CD4-positive, alpha-beta T cell treated with Interleukin-2 at 100 ng/mL for 4 hours (primary cell): Measurements from ENCODE around the gene CCDC186.
A peak's percentile ranks its signal among the peaks of the same experiment; 100 is the strongest.
"Not testable (repeated sequence)": the region's sequence is repeated elsewhere in the genome, so short reads cannot be mapped to it uniquely, and the experiment has no call there.

Experiments
- DNase-seq: peaks from one replicate; pipeline ENCODE4 v3.0.0-alpha.2; 2020; ENCODE audit warnings: low spot score

CCDC186 gene

DNA sequence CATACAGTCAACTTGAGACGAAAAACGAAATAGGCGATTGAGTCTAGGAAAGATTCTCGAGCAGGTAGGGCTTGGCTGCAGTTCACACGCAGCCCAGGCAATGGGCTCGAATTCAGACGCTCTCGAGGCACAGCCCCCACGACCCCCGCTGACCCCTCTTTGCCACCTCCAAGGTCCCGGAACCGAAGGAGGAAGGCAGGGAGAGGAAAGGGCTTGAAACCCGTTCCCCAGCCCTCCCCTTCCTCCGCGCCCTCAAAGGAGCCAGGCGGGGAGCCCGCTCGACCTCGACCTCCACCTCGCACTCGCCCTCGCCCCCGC, 441 bp downstream of the CCDC186 start:
- DNase-seq = no peak

DNA sequence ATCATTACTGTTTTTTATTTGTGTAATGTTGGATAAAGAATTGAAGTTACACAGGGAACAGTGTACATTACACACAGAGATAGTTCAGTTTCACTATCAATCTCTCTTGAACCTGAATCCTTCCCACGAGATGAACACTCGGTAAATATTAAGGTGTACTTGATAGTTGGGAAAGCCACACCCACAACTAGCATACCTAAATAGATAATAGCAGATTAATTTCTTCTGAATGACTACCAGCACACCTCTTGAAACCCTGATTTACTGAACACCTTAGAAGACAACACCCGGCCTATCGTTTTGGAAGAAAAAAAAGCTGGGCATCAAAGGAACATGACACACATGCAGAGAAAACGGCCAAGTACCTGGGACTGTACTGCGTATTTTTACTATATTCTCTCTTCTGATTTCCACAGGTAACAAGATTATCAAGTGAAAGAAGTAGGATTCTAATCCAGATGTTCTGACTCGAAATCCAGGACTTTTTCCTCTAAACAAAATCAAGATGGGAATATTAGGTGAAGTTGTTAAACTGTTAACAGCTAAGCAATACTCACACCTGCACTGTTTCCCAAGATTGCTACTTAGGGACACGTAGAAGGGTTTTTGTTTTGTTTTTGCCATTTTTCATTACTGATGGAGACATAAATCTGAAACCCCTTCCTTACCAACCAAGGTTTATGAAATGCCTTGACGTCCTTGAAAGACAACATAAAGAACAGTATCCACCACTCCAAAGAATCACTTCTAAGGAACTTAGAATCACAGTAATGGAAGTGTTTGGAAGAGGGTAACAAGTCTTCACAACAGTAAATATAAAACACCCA, 1.0 kb downstream of the CCDC186 start:
- DNase-seq = peak; percentile 21

DNA sequence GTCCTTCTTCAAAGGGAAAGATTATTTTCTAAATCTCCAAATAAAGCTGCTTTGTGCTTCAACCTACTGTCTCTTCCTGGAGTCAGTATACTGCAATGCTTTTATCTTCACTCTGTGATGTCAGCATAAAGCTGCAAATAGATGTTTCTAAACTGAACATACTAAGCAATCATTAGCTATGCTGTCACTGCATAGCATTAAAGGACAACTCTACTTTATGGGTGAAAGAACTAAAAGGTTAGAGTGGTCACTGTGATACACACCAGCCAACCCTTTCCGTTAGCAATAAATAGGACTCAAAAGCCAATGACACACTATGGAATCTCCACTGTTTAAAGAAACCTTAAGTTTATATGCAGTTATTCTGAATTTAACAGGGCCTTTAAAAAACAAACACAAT, 1.8 kb downstream of the CCDC186 start:
- DNase-seq = peak; percentile 1

DNA sequence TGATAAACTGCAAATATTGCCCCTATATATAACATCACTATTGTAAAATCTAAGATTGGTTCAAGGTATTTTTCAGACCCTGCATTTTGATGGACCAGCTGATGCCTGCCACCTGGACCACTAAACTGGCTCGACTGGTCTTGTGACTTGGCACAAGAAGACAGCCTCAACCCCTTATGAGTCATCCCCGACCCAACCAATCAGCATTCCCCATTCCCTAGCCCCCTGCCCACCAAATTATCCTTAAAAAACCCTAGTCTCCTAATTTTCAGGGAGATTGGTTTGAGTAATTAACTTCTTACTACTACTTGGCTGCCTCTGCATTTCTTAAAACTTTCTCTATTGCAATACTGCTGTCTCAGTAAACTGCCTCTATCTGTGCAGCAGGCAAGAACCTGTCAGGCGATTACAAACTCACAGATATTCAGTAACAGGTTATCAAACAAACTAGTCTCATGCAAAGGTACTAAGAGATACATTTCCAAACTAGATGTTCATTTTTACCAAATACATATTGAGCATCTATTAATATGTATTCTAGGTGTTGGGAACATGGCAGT, 5.5 kb downstream of the CCDC186 start:
- no peak for DNase-seq

DNA sequence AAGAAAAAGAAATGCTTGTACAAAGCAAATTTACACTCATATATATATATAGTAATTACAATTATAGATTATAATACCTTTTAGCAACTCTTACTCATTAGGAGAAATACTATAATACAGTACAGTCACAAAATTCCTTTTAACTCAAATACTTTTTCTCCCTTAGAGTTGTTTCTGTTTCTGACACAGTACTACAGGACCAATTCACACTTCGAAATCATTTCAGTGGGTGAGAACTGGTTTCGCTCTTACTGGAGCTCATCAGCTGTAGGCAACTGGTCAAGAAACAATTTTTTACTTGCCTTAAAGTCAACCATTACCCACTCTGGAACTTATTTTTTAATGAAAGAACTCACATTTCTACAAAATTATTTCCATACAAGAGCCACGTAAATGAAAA, 6.0 kb downstream of the CCDC186 start:
- no peak for DNase-seq

DNA sequence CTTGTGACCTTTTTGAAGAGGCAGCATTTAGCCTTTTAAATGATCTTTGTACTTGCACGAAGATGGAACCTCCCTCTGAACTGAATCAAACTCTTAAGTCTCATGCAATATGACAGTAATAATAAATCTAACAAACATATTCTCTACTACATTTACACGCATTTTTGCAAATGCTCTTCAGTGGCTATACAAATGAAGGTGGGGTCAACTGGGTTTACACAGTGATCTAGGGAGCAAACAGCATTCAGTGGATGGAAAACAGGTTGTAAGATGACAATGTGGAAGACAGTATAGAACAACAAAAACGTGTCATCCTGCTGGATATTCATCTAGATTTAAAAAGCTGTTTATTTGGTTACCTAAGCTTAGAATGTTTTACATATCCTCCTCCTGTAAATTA, 7.5 kb downstream of the CCDC186 start:
- DNase-seq = no peak

DNA sequence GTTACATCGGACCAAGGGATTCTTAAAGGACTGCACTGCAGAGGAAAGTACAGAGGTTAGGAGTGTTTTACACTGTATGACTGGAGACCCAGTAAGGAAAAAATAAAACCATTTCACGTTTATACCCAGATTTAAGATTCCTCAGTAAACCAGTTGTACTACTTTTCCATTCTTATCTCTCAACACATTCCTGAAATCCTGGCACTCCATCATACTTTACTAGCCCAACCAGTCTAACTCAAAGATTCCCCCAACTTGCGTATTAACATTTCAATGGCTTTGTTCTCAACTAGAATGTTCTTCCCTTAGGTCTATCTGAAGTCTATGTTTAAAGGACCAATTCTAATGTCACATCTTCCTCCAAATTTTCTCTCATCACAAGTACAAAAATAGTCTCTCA, 8.0 kb downstream of the CCDC186 start:
- no peak for DNase-seq

DNA sequence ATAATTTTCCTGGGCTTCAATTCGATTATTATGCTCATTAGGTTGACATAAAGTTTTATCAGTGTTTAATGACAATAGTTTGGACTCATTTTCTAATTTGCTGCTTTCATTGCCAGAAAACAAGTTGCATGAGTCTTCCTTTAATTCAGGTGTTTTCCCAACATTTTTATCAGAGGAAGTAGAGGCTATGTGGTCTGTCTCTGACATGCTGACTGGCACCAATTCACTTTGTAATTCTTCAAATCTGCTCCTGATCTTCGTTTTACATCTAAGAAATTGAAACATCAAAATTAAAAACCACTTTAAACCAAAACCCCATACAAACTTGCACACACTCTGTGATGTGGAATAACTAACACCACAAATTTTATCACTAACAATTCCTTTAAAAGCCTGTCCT, 10.9 kb downstream of the CCDC186 start:
- DNase-seq = no peak

DNA sequence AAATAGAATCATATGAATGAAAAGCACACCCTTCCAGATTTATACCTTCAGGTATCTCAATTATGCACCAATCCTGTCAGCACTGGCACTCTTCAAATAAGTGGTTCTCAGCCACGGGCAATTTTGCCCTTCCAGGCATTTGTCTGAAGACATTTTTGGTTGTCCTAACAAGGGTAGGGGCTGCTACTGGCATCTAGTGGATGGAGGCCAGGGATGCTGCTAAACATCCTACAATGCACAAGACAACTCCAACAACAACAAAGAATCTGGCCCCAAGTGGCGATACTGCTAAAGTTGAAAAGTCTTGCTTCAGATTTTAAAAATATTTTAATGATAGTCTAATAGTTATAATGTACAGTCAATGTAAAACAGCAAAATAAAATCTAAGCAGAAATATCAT, 16.1 kb downstream of the CCDC186 start:
- DNase-seq = no peak

DNA sequence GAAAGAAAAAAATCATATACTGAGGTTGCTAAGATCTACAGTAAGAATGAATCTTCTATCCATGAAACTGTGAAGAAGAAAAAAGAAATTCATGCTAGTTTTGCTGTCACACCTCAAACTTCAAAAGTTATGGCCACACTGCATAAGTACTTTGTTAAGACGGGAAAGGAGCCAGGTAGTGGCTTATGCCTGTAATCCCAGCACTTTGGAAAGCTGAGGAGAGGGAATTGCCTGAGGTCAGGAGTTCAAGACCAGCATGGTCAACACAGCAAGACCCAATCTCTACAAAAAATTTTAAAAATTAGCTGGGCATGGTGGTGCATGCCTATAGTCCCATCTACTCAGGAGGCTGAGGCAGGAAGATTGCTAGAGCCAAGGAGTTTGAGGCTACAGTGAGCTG, 22.1 kb downstream of the CCDC186 start:
- no peak for DNase-seq

DNA sequence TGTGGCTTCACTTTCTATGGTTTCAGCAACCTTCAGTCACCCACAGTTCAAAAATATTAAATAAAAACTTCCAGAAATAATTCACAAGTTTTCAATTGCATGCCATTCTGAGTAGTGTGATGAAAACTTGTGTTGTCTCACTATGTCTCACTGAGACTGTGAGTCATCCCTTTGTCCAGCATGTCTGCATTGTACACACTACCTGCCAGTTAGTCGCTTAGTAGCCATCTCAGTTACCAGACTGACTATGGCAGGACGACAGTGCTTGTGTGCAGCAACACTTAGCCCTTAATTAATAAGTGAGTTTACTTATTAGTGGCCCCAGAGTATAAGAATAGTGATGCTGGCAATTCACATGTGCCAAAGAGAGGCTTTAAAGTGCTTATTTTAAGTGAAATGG, 22.5 kb downstream of the CCDC186 start:
- no peak for DNase-seq

DNA sequence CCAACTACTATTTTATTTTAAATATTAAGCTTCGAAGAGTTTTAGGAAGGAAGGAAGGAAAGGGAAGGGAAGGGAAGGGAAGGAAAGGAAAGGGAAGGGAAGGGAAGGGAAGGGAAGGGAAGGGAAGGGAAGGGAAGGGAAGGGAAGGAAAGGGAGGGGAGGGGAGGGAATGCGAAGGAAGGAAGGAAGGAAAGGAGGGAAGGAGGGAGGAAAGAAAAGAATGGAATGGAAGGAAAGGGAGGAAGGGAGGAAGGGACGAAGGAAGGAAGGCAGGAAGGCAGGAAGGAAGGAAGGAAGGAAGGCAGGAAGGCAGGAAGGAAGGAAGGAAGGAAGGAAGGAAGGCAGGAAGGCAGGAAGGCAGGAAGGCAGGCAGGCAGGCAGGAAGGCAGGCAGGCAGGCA, 24.5 kb downstream of the CCDC186 start:
- not testable (repeated sequence) for DNase-seq

DNA sequence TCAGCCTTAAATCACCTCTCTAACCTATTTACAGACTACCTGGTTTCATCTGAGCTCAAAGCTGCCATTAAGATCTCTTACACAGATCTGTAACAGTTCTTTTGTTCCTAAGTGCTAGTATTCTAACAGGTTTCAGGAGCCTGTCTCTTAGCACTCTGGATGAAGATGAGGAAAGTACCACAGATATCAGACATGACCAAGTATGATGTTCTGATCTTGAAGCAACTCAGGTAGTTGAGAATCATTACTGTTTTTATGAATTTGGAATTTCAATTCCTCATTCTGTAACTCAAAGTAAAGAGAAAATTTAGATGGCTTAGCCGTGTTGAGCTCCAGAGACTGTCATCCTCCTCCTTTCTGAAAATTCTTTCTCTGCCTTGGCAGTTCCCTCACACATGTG, 30.8 kb downstream of the CCDC186 start:
- no peak for DNase-seq

DNA sequence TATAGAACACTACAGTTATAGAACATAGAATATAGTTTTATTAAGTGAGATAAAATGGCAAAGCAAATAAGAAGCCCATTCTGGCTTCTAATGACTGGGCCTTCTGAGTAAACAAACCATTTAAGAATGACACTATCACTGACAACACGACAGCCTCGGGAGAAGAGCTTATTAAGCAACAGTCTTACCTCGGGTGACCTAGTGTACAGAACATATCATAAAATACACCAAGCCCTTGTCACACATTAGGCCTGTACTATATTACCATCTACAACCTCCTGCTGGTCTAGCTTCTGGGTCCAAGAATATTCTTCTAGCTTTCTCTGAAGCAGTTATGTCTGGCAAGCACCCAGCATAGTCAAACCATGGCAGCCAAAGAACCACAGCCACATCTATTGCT, 32.0 kb downstream of the CCDC186 start:
- DNase-seq = no peak

DNA sequence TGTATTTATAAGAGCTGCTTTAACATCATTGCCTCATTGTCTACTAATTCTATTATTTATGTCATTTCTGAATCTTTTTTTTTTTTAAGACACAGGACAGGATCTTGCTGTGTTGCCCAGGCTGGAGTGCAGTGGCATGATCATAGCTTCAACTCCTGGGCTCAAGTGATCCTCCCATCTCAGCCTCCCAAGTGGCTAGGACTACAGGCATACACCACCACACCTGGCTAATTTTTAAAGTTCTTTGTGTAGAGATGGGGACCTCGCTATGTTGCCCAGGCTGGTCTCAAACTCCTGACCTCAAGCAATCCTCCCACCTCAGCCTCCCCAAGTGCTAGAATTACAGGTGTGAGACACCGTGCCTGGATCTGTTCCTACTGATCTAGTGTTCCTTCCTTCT, 33.2 kb downstream of the CCDC186 start:
- DNase-seq = not testable (repeated sequence)

DNA sequence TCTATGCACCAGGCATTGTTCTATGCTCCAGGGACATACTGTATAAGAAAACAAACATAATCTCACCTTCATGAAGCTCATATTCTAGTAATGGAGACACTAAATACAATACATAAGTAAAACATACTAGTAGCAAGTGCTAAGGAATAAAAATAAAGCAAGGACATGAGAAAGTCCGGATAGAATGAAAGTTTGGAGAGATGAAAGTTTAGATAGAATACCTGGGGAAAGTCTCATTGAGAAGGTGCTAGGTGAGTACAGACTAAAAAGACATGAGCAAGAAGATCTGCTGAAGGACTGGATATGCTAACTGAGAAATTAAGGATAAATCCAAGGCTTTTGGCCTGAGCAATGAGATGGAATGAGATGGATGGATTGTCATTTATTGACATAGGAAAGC, 34.0 kb downstream of the CCDC186 start:
- no peak for DNase-seq

DNA sequence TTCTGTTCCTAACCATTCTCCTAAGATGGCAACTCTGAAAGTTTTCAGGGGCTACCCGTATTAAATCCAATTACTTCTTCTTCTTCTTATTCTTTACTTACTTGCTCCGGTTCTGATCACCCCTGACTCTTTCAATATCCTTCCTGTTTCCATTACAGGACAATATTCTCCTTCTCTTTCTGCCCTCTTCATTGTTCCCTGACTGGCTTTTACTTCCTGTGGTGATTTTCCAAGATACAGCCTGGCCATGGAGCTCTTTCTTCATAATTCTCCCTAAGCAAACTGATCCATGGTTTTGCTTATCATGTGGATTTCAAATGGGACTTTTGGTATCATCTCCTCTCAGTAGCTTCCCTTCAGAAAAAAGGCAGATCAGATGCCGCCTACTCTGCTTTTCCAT, 35.4 kb downstream of the CCDC186 start:
- no peak for DNase-seq

DNA sequence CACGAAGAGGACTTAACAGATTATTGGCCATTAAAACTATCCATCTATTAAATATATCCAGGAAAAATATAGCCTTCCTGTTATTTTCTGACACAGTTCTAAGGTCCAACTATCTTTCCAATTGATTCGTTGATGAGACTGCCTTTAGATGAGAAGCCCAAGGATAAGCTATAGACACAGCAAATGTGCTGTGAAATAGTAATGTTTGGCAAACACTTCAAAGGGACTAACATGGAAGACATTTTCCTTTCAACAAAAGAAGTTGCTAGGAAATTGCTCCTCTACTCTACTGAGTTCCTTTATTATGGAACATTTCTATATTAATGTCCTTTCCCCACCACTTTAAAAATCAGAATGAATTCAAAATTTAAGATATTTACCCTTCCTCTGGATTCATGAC, 38.5 kb downstream of the CCDC186 start:
- no peak for DNase-seq

DNA sequence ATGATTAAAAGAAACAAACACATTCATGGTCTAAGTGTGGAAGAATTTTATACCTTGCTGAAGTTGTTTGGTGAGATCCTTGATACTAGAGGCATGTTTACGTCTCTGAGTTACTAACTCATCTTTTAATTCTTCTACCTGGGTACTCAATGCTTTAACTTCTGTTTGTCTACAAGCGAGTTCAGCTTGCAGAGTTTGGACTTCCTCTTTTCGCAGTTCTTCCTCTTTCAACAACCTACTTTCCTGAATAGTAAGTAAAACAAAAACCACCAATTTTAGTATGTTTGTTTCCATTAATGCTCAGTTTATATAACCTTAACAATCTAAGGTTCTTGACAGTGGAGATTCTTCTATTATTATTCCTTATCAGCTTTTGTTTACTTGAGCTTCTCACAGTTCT, 42.9 kb downstream of the CCDC186 start:
- no peak for DNase-seq

DNA sequence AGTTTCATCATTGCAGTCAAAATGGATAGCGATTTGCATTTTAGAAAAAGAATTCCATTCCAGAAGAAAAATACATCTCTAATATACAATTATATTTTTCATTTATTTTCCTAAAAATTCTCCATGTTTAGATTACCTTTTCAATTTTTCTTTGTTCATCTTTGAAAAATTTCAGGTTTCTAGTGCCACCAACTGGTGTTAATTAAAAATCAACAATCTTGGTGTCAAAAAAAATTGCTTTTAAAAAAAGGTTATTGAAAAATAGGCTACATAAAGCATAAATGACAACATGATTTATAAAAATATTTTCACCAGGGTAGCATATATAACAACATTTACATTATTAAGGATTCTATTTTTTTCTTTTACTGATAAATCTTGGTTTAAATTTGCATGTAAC, 53.0 kb downstream of the CCDC186 start:
- DNase-seq = no peak

DNA sequence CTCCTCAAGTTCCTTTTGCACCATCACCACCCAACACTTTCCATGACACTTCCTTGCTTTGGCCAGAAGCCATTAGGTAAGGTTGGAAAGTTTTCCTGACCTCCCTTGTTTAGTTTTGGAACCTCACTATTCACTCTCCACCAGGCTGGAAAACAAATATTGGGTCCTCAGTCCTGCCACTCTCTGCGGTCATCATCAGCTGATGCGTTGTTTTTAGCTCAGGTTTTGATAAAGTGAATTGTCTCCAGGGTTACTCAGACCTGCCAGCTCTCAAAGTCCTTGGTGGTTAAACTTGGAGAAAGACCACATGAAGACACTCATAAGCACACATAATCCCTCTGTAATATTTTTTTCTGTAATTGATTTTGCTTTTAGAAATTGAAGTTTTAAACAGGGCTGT, 55.5 kb downstream of the CCDC186 start:
- DNase-seq = no peak

DNA sequence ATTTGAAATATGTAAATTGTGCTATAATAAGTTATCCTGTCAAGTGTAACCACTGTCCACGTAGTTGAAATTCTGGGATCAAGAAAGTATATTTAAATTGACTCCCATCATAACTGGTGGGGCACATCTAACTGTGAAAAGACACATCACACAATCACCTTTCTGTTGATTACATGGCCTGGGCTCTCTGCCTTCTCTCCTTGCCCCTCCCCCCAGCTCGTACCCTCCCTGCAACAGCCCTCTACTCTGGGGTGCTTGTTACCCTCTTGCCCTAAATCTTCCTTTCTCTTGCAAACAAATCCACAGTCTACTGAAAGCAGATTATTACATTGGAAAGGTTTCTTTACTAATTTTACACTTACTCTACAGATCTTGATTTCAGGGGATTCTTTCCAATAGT, 56.3 kb downstream of the CCDC186 start:
- no peak for DNase-seq

DNA sequence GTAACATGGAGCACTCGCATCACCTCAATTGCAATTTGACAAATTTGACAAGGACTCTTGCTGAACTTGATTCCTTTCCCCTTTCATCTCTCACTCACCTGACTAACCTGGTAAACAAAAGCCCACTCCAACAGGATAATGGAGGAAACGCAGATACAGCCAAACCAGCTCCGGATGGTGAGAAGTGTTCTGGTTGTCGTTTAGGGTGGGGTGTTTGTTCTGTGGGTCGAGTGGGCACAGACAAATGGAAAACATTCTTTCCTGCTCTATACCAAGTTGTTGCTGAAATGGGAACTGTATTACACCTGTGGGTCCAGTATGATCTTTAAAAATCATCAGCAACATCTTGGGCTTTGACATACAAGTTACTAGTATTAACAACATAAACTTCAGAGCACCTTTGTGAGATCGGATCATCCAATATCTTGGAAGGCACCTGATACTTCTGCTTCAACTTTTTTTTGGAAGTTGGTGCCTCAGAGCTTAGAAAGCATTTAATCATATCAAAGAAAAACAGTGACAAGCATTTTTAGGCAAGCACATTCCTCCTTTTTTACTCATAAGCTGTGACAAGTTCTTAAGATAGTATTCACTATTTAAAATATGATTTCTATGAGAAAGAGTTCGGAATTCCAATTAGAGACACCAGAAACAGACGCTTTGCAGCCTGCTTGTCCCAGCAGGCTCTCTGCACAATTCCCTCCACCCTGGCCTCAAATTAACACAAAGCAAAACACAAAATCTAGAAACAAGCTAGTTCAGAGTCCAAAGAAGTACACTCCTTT, 58.1 kb downstream of the CCDC186 start:
- DNase-seq = no peak
